Fibroblast of skin of abdomen (primary cell): ENCODE data around the gene RAD9A. TPM values are rescaled to one million over a fixed set of nuclear protein-coding genes. Genes with fewer than 3 reads are reported as not detected.

Source experiments
- DNase-seq: peaks from one replicate; pipeline ENCODE4 v3.0.0-alpha.2; 2013
- polyA plus RNA-seq, 2 experiments: library from polyadenylated mRNA; unstranded; fragments of 120-200 nt; gene quantifications; one replicate each; pipeline ENCODE4 v1.2.1, GENCODE V29; 2013; ENCODE audit not compliant: insufficient read length in 2 of 2

The RAD9A gene
- polyA plus RNA-seq (2013, experiment 1 of 2; ENCODE audit: insufficient read length) = 9.1 TPM
- polyA plus RNA-seq (2013, experiment 2 of 2; ENCODE audit: insufficient read length) = 7.4 TPM

DNA sequence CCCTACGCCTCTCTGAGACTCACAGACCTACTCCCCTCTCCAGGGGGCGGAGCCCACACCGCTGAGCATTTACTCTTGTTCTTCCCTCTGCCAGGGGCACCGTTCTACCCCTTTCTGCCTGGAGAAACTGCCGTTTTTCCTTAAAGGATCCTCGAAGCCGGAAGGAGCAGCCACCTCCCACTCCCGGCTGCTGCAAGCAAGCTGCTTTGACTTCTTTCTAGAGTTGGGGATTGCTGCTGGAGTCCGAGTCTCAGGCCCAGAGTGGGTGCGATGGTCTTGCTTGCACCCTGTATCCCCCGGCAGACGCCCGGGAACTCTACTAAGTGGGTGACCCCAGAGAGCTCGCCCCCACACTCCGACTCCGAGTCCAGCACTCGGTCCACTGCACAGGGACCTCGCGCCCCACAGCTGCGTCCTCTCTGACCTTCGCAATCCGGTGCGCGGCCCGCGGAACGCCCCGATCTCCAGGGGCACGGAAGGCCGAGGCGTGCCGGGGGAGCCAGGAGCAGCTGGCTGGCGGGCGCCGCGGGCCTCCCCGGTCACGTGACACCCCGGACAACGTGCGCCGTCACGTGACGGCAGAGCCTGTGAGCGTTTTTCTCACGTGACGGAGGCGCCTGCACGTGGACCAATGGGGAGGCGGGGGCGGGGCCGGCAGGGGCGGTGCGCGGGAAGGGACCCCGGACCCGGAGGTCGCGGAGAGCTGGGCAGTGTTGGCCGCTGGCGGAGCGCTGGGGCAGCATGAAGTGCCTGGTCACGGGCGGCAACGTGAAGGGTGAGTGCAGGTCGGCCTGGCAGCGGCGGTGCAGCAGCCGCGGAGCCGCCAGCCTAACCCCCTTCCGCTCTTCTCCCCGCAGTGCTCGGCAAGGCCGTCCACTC lies at the start of gene RAD9A:
RAD9A (plus strand) TSS at position 683 of the 879 bp plus-strand sequence; CDS start at position 742, 59 bp downstream.
- DNase-seq = peak; percentile 94

DNA sequence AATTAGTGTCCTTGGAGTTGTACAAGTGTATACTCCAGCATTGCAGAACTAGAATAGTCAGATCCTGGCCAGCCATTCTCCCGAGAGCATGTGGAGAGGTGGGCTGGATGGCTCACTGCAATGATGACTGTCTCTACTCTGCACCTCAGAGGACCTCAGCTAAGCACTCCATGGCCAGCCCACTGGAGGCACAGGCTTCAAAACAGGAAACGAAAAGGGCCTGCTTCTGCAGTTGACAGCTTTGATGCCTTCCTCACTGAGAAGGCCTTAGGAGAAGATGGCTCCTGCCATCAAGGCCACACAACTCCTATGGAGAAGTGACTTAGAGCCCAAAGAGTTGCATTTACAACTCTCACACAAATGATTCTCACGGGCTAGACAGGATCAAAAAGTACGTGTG lies 47.5 kb upstream of the RAD9A start:
- no peak for DNase-seq

DNA sequence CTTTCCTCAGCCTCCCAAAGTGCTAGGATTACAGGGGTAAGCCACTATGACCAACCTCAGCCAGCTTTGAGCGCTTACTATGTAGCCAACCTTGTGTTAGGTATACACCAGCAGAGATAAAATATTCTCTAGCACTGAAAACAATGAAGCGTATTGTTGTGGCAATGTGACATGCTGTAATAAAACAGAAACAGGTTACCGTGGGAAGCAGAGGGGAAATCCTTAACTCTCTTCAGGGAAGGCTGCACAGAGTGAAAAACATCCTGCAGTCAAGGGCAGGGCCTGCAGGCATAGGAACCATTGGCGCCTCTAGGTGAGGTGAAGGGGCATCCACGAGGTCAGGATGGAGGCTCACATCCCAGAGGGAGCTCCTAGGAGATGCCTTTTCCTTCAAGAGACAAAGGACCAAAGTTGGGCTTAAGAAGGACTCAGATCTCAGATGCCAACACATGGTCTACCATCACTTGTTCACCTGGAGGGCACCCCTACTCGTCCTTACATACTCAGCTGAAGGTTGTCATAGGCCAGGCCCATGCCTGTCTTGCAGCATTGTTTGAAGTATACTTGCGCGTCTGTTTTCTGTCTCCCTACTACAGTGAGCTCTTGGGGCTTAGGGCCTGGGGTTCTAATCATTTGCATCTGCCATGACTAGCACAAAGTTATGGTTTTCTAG lies 46.4 kb upstream of the RAD9A start:
- DNase-seq = no peak

DNA sequence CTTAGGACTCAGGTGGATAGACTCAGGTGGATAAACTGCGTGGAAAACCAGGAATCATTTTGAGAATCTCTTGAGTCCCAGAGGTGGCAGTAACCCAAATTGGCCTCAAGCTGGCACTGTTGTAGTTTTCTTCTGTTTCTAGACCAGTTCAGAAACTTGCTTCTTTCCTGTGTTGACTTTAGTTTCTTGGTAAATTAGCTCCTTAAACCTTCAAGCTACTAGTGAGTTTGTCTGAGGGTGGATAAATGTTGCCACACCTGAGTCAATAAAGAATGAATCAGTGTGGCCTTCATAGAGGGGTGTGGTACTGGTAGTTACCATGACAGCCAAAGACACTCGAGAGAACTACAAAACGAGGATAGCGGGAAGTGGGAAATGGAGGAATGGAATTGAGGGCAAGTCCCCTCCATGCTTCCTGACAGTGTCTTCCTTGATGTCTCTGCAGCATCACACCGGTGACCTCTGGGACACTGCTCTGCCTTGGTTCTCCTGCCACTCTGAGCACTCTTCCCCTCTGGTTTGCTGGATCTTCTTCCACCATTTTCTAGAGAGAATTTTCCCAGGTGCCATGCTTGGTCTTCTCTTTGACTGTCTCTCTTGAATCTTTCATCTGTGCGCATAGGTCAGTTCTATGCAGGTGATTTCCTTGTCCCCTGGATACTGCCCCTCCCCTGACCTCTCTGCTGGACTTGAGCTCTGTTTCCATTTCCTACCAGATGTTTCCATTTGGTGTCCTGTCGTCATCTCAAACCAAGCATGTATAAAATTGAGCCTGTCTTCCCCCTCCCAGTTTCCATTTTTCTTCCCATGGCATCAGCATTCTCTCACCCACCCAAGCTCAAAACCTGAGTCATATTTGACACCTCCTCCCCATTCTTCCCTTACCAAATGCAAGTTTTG lies 45.6 kb upstream of the RAD9A start:
- DNase-seq = peak; percentile 47

DNA sequence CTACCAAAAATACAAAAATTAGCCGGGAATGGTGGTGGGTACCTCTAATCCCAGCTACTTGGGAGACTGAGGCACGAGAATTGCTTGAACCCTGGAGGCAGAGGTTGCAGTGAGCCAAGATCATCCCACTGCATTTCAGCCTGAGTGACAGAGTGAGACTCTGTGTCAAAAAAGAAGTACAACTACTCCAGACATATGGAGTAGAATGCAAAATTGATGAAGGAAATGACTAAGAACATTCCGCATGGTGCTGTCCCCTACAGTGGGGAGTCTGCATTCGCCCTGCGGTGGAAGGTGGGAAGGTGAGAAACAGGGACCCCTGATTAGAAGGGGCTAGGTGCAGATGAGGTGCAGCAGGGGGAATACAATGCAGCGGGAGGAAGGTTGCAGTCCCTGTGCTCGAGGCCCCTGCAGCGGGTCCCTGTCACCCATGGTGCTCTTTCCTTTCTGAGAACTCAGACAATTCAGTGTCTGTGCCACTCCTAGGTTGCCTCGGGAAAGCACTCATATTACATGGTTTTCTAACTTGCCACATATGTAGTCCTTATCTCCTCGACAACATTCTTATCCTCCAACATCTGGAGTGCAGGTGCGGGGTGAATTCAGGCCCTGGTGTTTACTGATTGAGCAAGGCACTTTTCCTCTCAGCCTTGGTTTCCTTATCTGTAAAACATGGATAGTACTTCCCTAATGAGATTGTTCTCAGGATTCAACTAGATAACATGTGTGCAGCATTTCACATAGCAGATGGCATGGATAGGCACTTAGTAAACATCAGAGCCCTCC lies 43.6 kb upstream of the RAD9A start:
- peak; percentile 58 for DNase-seq

DNA sequence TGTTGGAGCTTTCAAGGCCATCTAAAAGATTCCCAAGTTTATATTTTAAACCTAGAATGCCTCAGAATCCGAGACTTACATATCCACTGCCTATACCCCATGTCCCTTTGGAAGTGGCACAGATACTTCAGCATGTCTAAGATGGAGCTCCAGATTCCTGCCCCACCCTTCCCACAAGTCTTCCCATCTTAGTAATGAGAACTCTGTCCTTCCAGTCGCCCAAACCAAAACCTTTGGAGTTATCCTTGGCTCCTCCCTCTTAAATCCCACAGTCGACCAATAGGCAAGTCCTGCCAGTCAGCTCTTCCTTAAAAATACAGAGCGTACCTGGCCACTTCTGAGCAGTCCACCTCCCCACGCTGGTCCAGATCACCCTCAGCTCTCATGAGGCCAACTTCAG lies 42.8 kb upstream of the RAD9A start:
- DNase-seq = no peak

DNA sequence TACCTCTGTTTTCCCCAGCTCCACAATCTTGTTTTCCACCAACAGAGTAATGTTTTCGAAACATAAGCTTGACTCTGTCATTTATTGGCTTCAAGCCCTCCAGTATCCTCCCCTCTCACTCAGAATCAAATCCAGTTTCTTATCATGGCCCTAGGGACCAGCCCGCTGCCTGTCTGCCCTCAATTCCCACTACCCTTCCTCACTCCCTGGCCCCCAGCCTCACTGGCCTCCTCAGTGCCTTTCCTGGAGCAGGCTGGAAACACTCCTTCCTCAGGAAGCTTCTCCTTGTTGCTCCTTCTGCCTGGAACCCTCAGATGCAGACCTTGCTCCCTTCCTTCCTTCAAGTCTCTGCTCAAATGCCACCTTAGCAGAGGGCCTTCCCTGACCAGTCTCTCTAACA lies 42.3 kb upstream of the RAD9A start:
- no peak for DNase-seq

DNA sequence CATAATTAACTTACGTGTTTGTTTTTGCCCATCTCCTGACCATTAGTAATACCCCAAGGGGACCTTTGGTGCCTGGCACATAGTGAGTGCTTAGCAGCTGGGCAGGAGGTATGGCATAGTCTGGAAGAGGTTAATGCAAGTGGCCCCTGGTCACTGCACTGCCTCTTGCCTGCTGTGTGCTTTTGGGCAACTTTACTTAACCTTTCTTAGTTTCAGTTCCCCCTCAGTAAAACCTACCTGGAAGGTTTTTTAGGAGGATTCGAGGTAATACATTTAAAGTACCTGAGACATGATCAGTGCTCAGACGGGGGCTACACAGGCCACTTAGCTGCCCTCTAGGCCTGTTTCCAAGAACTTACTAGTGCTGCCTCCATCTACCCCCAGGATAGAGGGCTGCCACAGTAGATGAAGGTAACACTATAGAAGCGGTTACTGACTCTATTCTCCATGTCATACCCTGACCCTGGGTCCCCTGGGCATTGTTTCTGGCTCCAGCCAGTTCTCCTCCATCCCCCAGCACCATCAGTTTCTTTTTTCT lies 41.8 kb upstream of the RAD9A start:
- DNase-seq = no peak

DNA sequence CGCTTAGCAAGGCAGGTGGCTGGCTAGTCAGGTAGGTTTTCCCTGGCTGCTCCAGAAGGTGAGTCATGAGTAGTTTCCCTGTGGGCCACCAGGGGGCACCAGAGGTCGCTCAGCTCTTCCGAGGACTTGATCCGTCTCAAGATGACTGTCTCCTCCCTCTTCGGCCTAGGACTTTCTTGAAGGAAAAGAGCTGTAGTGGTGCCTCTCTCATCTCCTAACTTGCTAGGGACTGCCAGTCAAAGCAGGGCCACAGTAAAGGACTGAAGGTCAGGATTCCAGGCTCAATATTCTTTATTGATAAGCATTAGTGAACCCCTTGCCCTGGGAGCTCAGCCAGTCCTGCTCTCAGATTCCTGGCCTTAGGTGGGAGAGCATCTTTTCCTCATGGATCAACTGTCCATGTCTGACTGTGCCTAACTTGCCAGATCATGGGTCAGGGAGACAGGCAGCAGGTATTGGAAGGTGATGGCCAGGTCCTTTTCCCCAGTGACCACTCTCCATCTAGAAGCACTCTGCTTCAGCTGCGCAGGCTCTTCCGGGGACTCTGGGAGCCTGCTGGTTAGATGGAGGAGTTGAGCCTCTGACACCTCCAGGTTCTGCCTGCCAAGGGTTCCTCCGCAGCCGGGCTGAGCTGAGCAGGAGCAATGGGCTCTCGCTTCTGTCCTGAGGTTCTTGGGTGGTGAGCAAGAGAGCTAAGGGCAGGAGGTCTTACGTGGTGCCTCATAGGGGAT lies 40.3 kb upstream of the RAD9A start:
- peak; percentile 68 for DNase-seq

DNA sequence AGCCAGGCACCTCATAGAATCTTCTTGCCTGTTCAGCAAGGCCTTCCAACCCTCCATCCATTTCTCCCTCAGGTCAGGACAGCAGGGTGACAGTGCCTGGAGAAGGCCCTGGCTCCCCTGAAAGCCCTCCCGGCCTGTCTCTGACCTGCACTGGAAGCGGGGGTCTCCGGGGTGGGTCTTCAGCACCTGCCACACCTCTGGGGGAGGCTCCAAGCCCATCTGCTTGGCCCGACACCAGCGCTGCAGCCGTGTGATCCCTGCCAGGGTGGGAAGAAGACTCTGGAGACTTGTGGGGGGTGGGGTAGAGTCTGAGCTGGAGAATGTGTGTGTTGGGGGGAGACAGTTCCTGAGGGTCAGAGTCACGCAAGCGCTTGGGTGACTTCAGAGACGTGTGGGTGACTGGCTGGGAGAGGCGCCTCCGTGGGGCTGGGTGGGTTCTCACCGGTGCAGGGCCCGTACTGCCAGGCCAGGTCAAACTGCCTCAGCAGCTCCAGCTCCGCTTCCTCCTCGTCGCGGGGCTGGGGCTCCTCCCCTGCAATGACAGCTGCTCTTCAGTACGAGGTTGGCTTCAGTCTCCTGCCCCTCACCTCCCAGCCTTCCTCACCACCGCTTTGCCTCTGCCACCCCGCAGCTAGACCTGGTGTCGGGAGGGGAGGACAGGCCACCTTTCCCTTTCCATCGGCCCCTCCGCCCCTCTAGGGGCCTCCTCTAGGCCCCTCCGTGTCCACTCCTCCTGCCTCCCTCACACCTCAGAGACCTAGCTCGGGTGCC lies 39.1 kb upstream of the RAD9A start:
- DNase-seq = no peak

DNA sequence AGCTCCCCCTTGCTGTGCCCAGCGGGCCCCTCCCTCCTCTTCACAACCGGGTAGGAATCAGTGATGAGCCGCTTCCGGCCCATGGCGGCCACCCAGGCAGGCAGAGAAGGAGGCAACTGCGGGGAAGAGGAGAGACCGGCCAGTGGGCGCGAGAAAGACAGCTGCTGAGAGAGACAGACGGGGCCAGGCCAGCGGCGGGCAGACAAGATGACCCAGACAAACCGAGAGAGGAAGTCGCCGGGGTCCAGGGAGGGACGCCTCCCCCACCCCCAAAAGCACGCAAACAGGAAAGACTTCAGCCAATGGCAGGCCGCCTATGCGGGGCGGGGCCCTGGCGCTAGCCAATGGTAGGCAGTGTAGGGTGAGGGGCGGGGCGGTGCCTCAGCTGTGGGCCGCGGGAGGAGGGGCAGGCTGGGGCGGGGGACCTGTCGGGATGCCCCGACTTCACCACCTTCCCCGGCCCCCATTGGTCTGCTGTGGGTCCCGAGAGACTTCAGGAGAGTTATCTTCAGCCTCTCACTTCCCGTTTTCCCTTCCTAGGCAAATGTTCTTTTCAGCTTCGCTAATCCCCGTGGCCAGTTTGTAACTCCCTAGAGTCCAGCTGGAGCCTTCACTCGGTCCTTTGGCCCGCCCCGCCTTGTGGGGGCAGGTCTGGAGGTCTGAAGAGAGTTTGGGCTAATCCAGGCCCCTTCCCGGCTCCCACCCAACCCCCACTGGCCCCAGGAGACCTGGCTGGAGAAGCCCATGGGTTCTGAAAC lies 38.3 kb upstream of the RAD9A start, which contains the start of gene POLD4:
POLD4 (minus strand) TSS at position 230 of the 758 bp plus-strand sequence; CDS start at position 83, 147 bp downstream.
- DNase-seq = peak; percentile 96

DNA sequence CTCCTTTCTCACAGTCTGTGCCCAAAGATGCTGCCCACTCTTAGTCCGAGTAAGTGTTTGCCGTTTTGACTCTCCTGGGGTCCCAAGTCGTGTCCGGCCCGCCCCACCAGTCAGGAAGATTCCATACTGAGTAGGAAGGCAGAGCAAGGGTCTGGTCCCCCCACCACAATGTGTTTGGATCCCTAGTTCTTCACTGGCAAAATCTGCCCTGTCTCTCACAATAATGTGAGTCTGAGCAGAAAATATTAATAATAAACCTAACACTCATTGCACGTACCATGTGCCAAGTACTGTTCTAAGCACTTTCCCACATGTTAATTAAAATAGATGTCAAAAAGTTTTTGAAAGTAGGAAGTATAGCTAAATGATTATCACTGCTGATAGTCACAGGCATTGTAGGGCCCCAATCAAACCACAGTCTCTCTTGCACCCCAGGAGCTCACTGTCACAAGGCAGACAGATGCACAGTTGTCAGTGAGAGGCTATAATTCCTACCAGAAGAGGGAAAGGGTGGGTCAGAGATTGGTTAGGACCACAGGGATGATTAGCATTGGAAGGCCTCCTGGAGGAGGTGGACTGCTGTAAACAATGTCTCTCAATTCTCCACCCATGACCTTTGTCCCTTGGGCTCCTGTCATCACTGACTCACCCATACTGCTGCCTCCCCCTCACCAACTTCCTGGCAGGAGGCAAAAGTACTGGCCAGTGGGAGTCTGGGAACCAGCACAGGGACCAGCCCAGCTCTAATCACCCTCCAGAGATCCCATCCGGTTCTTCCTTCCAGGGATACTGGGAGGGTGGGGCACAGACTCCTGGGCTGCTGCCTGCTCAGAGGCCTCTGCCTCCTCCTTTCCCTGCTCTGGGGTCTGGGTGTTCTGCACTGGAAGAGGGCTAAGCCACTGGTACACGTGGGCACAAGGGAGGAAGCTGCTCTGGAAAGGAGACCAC lies 37.4 kb upstream of the RAD9A start:
- DNase-seq = peak; percentile 84

DNA sequence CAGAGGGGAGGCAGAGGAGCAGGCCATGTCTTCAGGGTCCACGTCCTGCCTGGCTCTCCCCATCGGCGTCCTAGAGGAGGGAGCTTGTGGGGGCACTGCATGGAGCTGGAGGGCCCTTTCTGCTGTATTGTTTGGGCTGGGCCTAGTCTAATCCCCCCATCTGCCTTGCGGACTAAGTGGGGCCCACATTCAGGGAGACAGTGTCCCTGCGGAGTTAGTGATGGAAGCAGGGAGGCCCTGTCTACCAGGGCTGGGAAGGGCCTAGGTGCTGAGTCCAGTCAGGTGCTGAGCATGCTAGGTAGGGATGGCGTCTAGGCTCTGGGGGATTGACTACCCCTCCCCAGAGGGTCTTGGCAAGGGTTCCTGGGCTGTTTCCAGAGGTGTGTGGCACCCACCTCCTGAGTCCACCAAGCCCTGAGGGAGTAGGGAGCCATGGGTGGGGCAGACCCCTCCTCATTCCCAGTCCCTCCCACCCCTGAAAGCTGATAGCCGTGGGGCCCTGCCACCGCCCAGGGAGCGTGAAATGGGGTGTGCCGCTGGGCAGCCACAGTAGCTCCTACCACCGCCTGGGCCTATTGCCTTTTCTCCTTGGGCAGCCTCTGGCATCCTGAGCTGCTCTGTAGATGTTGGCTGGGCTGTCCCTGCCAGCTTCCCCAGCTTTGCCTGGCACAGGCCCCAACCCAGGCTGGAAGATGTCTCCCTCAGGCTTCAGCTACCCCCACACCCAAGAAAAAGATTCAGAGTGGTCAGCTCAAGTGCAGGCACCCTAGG lies 36.6 kb upstream of the RAD9A start:
- DNase-seq = no peak

DNA sequence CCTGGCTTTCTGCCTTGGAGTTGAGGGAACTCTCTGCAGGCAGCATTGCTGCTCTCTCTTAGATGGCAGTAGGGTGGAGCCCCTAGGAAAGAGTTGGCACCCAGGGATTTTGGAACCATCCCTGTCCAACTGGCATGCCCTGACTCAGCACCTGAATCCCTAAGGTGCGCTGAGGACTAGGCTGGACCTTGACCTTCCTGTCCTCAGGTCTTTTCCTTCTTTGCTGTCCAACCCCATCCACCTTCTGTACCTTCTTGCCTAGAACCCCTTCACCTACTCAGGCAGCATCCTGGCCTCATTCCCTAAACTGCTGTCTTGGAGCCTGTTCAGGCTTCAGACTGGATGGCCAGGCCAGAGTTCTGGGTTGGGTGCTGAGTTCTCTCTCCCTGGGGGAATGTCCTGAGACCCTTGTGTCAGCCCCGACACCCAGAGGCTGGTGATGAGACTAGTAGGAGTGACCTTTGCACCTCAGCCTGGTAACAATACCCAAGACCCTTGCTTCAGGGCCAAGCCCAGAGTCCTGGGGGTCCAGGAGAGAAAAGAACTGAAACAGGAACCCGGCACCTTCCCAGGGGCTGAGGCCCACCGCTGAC lies 35.9 kb upstream of the RAD9A start:
- DNase-seq = no peak

DNA sequence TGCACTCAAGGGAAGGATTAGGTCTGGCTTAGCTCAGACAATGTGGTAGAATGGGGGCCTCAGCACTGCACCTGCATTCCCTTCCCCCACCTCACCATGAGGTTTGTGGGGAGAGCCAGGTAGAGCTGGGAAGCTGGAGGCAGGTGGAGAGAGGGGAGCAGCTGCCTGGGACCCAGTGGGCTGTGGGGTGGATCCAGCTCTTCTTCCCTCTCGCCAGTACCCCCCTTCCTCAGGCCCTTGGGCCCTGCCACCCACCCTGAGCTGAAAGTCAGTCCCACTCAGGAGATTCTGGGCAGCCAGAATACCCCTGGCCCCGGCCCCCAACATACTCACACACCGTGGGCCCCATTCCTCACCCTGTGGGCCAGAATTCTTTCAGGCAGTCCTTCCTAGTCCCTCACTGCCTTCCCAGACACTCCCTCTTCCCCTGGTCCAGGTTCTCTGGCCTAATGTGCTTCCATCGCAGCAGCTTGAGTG lies 35.4 kb upstream of the RAD9A start:
- no peak for DNase-seq

DNA sequence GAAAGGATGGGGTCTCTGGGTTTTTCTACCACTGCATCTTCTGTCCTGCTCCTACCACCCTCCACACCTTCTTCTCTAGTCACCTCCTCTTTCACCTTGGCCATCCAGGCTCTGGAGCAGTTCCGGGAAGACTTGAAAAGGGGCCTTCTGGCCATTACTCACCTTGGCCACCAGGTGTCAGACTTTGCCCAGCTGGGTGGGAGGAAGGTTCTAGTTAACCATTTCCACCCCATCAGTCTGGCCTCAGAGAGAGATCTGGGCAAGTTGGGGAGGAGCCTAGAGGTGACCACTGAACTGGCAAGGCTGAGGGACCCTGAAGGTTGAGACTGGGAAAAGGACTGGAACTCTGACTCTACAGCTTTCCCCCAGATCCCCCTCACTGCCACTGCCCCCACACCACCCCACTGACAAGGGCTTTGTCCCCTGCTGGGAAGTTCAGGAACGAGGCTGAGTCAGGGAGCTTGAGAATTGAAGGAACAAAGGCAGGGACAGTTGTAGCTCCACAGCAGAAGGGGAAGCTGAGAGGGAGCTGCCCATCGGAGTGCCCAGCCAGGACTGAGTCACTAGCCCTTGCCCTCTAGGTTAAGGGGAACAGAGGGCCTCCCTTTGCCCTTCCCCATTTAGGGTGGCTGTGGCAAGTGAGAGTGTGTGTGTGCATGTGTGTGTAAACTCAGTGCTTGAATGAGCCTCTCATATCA lies 34.8 kb upstream of the RAD9A start:
- DNase-seq = peak; percentile 75
